Activated naive CD8-positive, alpha-beta T cell treated with anti-CD3 and anti-CD28 coated beads, Interleukin-2, amount 10 ng/mL, durations not matched to agents 7 days and 5 days (primary cell): ENCODE measurements around the gene NCAN. TPM values are rescaled to one million over a fixed set of nuclear protein-coding genes. Genes with fewer than 3 reads are reported as not detected.

Experiments
- ATAC-seq: fragments of 150-1000 bp; cut with Tn5 transposase; one replicate; pipeline ENCODE4 v1.10.0; 2021; ENCODE audit warnings: low read depth, moderate library complexity
- POLR2A ChIA-PET: fragments of 350-600 bp; sonication (Branson Sonifier 250); formaldehyde crosslinking; loops from one replicate; lab custom pipeline; 2021; ENCODE audit warnings: antibody characterized with exemption; lab: Charles Lee
- DNase-seq: peaks from one replicate; pipeline ENCODE4 v3.0.0; 2021
- H3K27ac Mint-ChIP-seq: one replicate; pipeline ENCODE4 v1.8.0; 2022; ENCODE audit warnings: mild to moderate bottlenecking, mixed read lengths
- H3K27me3 Mint-ChIP-seq: one replicate; pipeline ENCODE4 v1.8.0; 2022; ENCODE audit warnings: mild to moderate bottlenecking, moderate library complexity, mixed read lengths
- H3K36me3 Mint-ChIP-seq: one replicate; pipeline ENCODE4 v1.8.0; 2021; ENCODE audit warnings: mild to moderate bottlenecking, mixed read lengths
- H3K4me1 Mint-ChIP-seq: one replicate; pipeline ENCODE4 v1.8.0; 2021; ENCODE audit warnings: mixed read lengths
- H3K4me3 Mint-ChIP-seq: one replicate; pipeline ENCODE4 v1.8.0; 2022; ENCODE audit warnings: mild to moderate bottlenecking, moderate library complexity, mixed read lengths
- H3K9me3 Mint-ChIP-seq: one replicate; pipeline ENCODE4 v1.8.0; 2021; ENCODE audit warnings: mixed read lengths
- total RNA-seq, 2 experiments: library from RNA; stranded (reverse); gene quantifications; one replicate each; pipeline ENCODE4 v1.2.3, GENCODE V29; 2021

The NCAN gene
- total RNA-seq, 2 experiments from 2014 or later: not detected

GRCh38 chr19:19279062-19279612 is 67.4 kb downstream of the NCAN start:
- DNase-seq: no peak
- H3K4me3 Mint-ChIP-seq: no peak overlapping the region
- H3K9me3 Mint-ChIP-seq: no peaks in the 10 kb centered on the region
- H3K27ac Mint-ChIP-seq: no peak overlapping the region
- no peaks in the 10 kb centered on the region for H3K4me1 Mint-ChIP-seq
- peaks cover 17% of the 10 kb centered on the region for H3K36me3 Mint-ChIP-seq
- peaks cover 2% of the 10 kb centered on the region for H3K27me3 Mint-ChIP-seq
- POLR2A ChIA-PET: no interaction called here
- ATAC-seq: no peak

GRCh38 chr19:19279853-19280252 is 68.1 kb downstream of the NCAN start:
- Mint-ChIP-seq H3K27me3 (no peaks in the 10 kb centered on the region), H3K36me3 (peaks cover 22% of the 10 kb centered on the region), H3K4me3 (no peak overlapping the region), H3K27ac (no peak overlapping the region), H3K4me1 (no peaks in the 10 kb centered on the region), H3K9me3 (no peaks in the 10 kb centered on the region)
- DNase-seq: no peak
- POLR2A ChIA-PET: no interaction called here
- no peak for ATAC-seq

GRCh38 chr19:19280561-19280960 is 68.8 kb downstream of the NCAN start:
- Mint-ChIP-seq H3K9me3 (no peaks in the 10 kb centered on the region), H3K36me3 (peaks cover 24% of the 10 kb centered on the region), H3K27me3 (no peaks in the 10 kb centered on the region), H3K4me3 (no peak overlapping the region), H3K4me1 (no peaks in the 10 kb centered on the region), H3K27ac (no peak overlapping the region)
- POLR2A ChIA-PET: no interaction called here
- DNase-seq: no peak
- ATAC-seq: no peak

GRCh38 chr19:19285686-19286085 is 73.9 kb downstream of the NCAN start:
- Mint-ChIP-seq H3K36me3 (peaks cover 26% of the 10 kb centered on the region), H3K27ac (no peak overlapping the region), H3K4me3 (no peak overlapping the region), H3K4me1 (no peaks in the 10 kb centered on the region), H3K9me3 (no peaks in the 10 kb centered on the region), H3K27me3 (no peaks in the 10 kb centered on the region)
- ATAC-seq (no peak), DNase-seq (no peak)
- POLR2A ChIA-PET: interaction anchor here (0.6 kb wide), 1 partner anchor 739 kb away, joined by 4 read pairs; no protein-coding TSS in a partner anchor

GRCh38 chr19:19292607-19293006 is 80.8 kb downstream of the NCAN start:
- no peaks in the 10 kb centered on the region for H3K27me3 Mint-ChIP-seq
- peaks cover 40% of the 10 kb centered on the region for H3K36me3 Mint-ChIP-seq
- DNase-seq (no peak), ATAC-seq (no peak)
- H3K4me1 Mint-ChIP-seq: no peaks in the 10 kb centered on the region
- no peak overlapping the region for H3K4me3 Mint-ChIP-seq
- H3K27ac Mint-ChIP-seq: no peak overlapping the region
- POLR2A ChIA-PET: no interaction called here
- no peaks in the 10 kb centered on the region for H3K9me3 Mint-ChIP-seq

GRCh38 chr19:19294914-19295313 is 83.2 kb downstream of the NCAN start:
- POLR2A ChIA-PET: no interaction called here
- no peak overlapping the region for H3K27ac Mint-ChIP-seq
- ATAC-seq (no peak), DNase-seq (no peak)
- no peaks in the 10 kb centered on the region for H3K4me1 Mint-ChIP-seq
- peaks cover 37% of the 10 kb centered on the region for H3K36me3 Mint-ChIP-seq
- H3K9me3 Mint-ChIP-seq: no peaks in the 10 kb centered on the region
- H3K4me3 Mint-ChIP-seq: no peak overlapping the region
- no peaks in the 10 kb centered on the region for H3K27me3 Mint-ChIP-seq

GRCh38 chr19:19296953-19297689 is 85.4 kb downstream of the NCAN start:
- H3K4me3 Mint-ChIP-seq: no peak overlapping the region
- H3K36me3 Mint-ChIP-seq: peaks cover 24% of the 10 kb centered on the region
- H3K27ac Mint-ChIP-seq: no peak overlapping the region
- no peaks in the 10 kb centered on the region for H3K4me1 Mint-ChIP-seq
- H3K27me3 Mint-ChIP-seq: no peaks in the 10 kb centered on the region
- no peak for DNase-seq
- ATAC-seq: no peak
- POLR2A ChIA-PET: interaction anchor here (0.6 to 0.8 kb wide), 2 partner anchors 9 to 1334 kb away, joined by 3 read pairs; no protein-coding TSS in a partner anchor
- no peaks in the 10 kb centered on the region for H3K9me3 Mint-ChIP-seq

- Mint-ChIP-seq H3K27ac (no peak overlapping the region), H3K9me3 (no peaks in the 10 kb centered on the region), H3K27me3 (no peaks in the 10 kb centered on the region), H3K36me3 (peaks cover 18% of the 10 kb centered on the region), H3K4me3 (no peak overlapping the region), H3K4me1 (no peaks in the 10 kb centered on the region)
- no peak for DNase-seq
- ATAC-seq: no peak
- POLR2A ChIA-PET: interaction anchor here (0.8 kb wide), 1 partner anchor 10 kb away, joined by 3 read pairs; no protein-coding TSS in a partner anchor
These were observed 86.0 kb downstream of the NCAN start for GRCh38 chr19:19297759-19298158.

- ATAC-seq: no peak
- no peaks in the 10 kb centered on the region for H3K9me3 Mint-ChIP-seq
- POLR2A ChIA-PET: no interaction called here
- H3K27ac Mint-ChIP-seq: no peak overlapping the region
- H3K4me3 Mint-ChIP-seq: no peak overlapping the region
- DNase-seq: no peak
- peaks cover 6% of the 10 kb centered on the region for H3K36me3 Mint-ChIP-seq
- no peaks in the 10 kb centered on the region for H3K27me3 Mint-ChIP-seq
- no peaks in the 10 kb centered on the region for H3K4me1 Mint-ChIP-seq
These were observed 88.9 kb downstream of the NCAN start for GRCh38 chr19:19300613-19301012.

Other genes with a start within 250 kb of the NCAN start
- gene SUGP2, start 178.4 kb upstream of the NCAN start, total RNA-seq: 100 to 1,000 TPM; 150 to 155 TPM
- gene ARMC6, start 178.4 kb upstream of the NCAN start, total RNA-seq: 10 to 100 TPM; 23.3 to 26.2 TPM
- gene SLC25A42, start 148.0 kb upstream of the NCAN start, total RNA-seq: 10 to 100 TPM; 20.4 to 22.0 TPM
- 10 to 100 TPM; 25.8 to 30.5 TPM for gene TMEM161A, start 73.5 kb upstream of the NCAN start, total RNA-seq
- gene MEF2B, start 41.7 kb upstream of the NCAN start, total RNA-seq: 1 to 10 TPM; 5.2 TPM
- gene BORCS8, start 19.8 kb upstream of the NCAN start, total RNA-seq: 10 to 100 TPM; 31.9 to 32.4 TPM
- gene RFXANK, start 19.7 kb upstream of the NCAN start, total RNA-seq: 10 to 100 TPM; 87.0 to 94.4 TPM
- gene NR2C2AP, start 8.5 kb upstream of the NCAN start, total RNA-seq: 10 to 100 TPM; 29.1 to 32.9 TPM
- gene TM6SF2, start 61.3 kb downstream of the NCAN start, total RNA-seq: not detected
- 10 to 100 TPM; 66.8 to 70.6 TPM for gene SUGP1, start 108.6 kb downstream of the NCAN start, total RNA-seq
- gene MAU2, start 108.9 kb downstream of the NCAN start, total RNA-seq: 100 to 1,000 TPM; 103 to 105 TPM
- 100 to 1,000 TPM; 152 to 153 TPM for gene GATAD2A, start 193.7 kb downstream of the NCAN start, total RNA-seq